ENCODE measurements around the gene CDR2.

GRCh38 chr16:22356930-22357634 lies 17.3 kb downstream of the CDR2 start:
- no peak for TF ChIP-seq CTCF (IDR thresholded peaks at IDR 0.05)
- no peak for TF ChIP-seq EZH2phosphoT487 (IDR thresholded peaks at IDR 0.05)

Measured in neural progenitor cell (in vitro differentiated cells).